GM21515 (cell line): ENCODE results near the gene PCGF6.

Source experiments
- ATAC-seq: cut with Tn5 transposase; IDR thresholded peaks from one replicate; pipeline ENCODE4 v1.9.1; 2021; ENCODE audit not compliant: unreplicated experiment

The PCGF6 gene

GRCh38 chr10:103327906-103328305 is 23.0 kb downstream of the PCGF6 start:
- ATAC-seq: no peak

DNA sequence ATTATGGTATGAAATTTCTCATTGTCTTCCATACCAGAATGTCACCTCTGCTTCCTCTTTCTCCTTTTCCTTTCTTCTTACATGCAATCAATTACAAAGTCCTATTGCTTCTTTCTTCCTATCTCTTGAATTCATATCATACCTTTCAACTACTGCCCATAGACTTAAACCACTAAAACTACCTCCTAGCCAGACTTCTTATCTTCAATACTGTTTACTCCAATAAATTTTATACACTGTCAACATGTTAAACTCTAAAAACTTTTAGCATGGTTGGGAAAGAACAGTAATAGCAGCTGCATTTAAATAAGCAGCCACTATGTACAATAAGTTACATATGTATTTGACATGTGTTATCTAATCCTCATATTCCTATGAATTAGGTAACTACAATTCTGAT is 34.9 kb downstream of the PCGF6 start:
- ATAC-seq: no peak

- ATAC-seq: no peak
Measured at GRCh38 chr10:103310197-103310596, 40.7 kb downstream of the PCGF6 start.

GRCh38 chr10:103307594-103307993 is 43.3 kb downstream of the PCGF6 start:
- ATAC-seq: no peak

DNA sequence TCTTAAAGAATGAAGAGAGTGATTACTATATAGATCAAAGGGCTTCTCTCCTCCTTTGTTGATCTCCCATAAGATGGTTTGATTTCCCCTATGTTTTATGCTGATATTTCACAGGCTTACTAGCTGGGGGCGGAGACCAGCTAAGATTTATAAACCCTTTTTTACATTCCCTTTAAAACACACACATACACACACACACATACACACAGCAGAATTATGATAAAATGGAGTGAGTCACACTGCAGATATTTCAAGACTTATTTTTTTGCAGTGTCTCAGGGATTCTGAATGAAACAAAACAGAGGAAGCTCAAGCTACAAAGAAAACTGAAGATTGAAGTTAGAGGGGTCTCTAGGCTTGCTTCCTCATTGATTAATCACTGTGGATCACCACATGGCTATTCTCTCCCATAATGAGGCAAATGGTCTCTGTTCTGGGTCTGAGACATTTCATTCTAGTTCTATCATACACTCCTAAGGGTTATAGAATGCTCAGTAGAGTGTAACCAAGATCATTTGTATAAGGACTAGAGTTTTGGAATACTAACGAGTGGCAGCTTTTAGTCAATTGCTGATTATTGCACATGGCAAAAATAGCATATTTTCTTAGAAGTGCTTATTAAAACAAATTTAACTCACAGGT is 55.4 kb downstream of the PCGF6 start:
- ATAC-seq: no peak

GRCh38 chr10:103291588-103291987 is 59.4 kb downstream of the PCGF6 start:
- no peak for ATAC-seq

GRCh38 chr10:103287992-103288391 is 62.9 kb downstream of the PCGF6 start:
- ATAC-seq: no peak

GRCh38 chr10:103284170-103284569 is 66.8 kb downstream of the PCGF6 start:
- ATAC-seq: no peak

GRCh38 chr10:103282961-103283360 is 68.0 kb downstream of the PCGF6 start:
- no peak for ATAC-seq

- no peak for ATAC-seq
Measured at GRCh38 chr10:103281753-103282152, 69.2 kb downstream of the PCGF6 start.

DNA sequence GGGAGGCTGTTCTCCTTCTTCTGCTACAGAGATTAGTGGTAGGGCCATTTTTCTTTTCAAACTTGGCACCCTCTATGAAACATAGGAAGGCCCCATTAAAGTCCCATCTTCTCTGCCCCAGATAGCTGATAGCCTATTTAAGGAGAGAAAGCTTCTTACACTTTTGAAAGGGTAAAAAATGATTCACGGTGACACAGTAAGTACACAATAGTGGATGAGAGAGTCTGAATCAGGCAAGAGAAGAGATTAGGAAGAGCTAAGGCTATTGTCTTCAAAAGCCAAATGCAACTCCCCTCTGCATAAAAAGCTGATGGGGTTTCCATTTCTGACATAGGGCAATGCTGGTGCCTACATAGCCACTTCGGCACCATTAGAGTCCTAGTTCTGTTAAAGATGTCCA is 70.4 kb downstream of the PCGF6 start:
- no peak for ATAC-seq

DNA sequence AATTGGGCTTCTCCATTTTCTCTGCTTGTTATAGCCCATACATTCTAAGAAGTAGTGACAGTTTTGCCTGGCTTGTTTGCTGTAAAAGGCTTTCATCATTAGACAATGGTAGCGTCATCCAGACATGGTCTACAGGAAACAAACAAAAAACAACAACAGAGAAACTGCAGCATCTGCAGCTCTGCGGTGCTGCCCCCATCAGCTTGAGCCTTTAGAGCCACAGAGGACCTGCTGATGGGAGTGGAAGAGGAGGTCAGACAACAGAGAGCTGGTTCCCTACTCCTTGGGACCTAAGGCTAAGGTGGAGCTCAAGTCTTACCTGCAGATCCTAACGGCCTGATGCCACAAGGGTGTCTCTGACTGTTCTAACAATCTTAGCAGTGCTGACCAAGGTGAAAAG is 70.9 kb downstream of the PCGF6 start:
- ATAC-seq: no peak

- ATAC-seq: no peak
Measured at GRCh38 chr10:103278862-103279298, 72.1 kb downstream of the PCGF6 start.

DNA sequence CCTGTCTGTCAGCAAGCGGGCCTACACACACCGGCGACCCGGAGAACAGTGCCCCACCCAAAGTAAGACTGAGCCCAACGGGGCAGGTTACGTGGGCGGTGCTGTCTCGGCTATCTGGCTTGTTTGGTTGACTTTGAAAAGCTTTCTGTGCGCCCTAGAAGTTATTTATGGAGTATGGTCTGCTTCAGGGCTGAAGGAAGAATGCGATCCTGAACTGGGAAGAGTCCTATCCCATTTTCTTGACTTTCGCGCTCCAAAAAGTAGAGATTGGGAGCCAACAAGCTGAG is 72.5 kb downstream of the PCGF6 start:
- no peak for ATAC-seq

DNA sequence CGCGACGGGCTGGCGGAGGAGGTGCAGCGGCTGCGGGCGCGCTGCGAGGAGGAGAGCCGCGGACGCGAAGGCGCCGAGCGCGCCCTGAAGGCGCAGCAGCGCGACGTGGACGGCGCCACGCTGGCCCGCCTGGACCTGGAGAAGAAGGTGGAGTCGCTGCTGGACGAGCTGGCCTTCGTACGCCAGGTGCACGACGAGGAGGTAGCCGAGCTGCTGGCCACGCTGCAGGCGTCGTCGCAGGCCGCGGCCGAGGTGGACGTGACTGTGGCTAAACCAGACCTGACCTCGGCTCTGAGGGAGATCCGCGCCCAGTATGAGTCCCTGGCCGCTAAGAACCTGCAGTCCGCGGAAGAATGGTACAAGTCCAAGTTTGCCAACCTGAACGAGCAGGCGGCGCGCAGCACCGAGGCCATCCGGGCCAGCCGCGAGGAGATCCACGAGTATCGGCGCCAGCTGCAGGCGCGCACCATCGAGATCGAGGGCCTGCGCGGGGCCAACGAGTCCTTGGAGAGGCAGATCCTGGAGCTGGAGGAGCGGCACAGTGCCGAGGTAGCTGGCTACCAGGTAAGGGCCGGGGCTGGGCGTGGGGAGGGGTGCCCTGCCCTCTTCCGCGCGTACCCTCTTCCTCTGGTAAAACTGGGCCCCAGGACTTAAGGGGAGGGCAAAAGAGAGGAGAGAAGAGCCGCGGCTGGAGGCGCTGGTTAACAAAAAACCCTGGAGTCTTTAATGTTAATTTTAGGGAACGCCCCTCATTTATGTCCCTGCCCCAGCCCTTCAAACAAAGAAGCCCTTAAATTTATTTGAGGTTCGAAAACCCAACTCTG is 73.0 kb downstream of the PCGF6 start:
- ATAC-seq: no peak

DNA sequence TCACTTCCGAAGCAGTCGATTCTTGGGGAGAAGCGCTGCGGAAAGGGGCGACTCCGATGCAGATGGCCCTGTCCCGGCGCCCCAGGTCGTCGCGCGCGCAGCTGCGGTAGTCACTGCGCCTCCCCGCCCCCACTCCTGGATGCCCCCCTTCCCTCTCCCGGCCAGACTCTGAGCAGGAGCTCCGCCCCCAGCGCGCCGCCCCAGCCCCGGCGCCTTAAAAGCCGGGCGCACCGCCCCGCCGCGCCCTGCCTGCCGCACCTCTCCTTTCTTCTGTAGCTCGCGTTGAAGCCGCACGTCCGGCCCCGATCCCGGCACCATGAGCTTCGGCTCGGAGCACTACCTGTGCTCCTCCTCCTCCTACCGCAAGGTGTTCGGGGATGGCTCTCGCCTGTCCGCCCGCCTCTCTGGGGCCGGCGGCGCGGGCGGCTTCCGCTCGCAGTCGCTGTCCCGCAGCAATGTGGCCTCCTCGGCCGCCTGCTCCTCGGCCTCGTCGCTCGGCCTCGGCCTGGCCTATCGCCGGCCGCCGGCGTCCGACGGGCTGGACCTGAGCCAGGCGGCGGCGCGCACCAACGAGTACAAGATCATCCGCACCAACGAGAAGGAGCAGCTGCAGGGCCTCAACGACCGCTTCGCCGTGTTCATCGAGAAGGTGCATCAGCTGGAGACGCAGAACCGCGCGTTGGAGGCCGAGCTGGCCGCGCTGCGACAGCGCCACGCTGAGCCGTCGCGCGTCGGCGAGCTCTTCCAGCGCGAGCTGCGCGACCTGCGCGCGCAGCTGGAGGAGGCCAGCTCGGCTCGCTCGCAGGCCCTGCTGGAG is 73.8 kb downstream of the PCGF6 start, which contains the start of gene INA:
INA (plus strand) TSS at position 243 of the 817 bp plus-strand sequence; CDS start at position 317, 74 bp downstream.
- ATAC-seq: no peak

DNA sequence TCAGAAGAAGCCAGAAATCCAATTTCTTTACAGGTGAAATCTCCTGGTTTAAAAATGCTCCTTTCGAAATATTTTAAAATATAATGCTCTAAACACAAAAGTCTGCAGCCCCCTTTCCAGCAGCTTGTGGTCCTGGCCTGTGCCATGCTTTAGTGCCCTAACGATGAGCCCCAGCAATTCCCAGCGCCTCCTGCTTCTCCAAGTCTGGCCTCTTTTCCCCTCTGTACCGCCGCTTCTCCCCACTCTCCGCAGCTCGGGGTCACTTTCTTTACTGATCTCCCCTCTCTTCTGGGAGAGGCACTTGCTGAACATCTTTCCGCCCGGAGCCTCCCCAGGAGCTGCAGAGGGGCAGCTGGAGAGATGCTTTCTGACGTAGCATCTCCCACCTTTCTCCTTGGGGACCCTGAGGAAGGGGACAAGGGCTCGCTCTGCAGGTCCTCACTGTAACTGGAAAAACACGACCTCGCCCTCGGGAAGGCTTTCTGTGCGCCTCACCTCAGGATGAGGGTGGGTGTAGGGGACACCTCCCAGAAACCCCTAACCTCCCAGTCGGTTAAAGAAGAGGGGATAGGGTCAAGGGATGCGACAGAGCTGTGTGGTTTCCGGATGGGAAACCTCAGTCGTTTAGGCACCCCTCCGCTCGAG is 74.6 kb downstream of the PCGF6 start:
- ATAC-seq: no peak

DNA sequence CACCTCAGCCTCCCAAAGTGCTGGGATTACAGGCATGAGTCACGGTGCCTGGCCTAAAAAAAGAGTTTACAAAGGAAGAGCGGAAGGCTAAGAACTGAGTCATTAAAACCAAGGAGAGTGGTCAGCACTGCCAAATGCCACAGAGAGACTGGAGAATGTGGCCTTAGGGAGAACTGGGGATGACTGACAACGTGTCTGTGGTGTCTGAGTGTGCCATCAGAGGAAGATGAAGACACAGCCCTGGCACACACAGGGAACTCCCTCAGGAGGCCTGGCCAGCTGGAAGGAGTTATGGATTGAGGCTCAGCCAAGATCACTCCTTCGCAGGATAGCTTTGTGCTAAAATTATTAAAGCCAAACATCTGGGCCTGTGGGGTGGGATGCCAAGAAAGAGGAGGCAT is 77.9 kb downstream of the PCGF6 start:
- no peak for ATAC-seq

DNA sequence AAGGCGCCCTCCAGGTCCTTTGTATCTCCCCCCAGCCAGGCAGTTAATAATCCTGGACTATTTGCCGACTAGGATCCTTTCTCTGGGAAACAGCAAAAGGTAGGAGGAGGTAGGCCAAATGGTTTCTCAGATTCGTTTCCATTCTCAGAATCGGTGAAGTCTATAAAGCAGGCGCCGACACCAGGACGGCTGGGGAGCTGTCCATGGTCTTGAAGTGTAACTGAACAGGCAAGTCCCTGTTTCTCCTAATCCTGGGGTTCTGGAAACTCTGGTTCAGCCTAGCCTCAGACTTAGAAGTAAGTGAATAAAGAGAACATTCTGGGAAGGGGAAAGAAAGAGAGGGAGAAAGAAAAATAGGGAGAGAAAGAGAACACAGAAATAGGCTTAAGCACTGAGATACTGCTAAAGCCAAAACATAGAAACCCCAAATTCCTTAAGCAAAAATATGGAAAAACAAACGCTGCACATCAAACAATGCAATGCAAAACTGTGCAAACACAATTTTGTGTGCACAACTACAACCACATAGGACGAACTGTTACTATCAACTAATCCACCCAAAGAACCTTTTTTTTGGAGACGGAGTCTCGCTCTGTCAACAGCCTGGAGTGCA is 85.1 kb downstream of the PCGF6 start:
- no peak for ATAC-seq

GRCh38 chr10:103262229-103262628 is 88.7 kb downstream of the PCGF6 start:
- ATAC-seq: no peak

- no peak for ATAC-seq
Measured at GRCh38 chr10:103259989-103260388, 91.0 kb downstream of the PCGF6 start.
